IPS-11a (cell line): ENCODE data around the gene DAPK1.

Experiments
- H3K4me3 ChIP-seq: one replicate; pipeline ENCODE4 v1.5.1; 2013; ENCODE audit warnings: low read depth, low read length, control low read depth

The DAPK1 gene

DNA sequence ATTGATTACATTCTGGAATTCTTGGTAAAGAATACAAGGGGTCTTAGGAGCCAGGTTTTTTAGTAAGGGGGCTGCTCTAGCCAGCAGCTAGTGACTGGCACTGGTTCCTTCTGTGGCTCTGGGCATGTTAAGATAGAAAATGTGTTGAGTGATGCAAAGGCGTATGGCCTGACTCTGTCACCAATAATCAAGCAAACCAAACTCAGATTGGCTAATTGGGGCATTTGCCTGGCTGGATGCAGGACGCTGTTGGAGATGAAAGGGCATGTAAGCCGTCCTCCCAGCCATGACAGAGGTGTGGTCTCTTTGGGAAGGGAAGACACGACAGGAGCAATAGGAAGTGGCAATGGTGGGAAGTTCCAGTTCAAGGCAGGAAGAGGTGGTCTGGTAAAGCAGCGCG, 140.6 kb downstream of the DAPK1 start:
- no peak overlapping the region for H3K4me3 ChIP-seq

DNA sequence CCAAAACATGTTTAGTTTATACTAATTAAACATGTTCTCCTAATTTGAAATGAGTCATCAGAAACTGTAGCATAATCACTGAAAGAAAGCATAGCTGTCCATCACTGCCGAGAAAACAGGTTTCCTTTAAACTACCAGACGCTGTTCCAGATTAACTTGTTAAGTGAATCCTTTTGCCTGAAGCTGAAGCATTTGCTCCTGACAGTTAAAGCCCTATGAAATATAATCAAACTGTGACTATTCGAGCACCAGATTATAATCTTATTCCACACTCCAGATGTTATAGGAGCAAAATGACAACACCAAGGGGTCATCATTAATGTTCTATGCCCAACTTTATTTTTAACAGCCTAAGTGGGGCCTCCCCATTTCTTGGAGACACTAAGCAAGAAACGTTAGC, 142.3 kb downstream of the DAPK1 start:
- no peak overlapping the region for H3K4me3 ChIP-seq

DNA sequence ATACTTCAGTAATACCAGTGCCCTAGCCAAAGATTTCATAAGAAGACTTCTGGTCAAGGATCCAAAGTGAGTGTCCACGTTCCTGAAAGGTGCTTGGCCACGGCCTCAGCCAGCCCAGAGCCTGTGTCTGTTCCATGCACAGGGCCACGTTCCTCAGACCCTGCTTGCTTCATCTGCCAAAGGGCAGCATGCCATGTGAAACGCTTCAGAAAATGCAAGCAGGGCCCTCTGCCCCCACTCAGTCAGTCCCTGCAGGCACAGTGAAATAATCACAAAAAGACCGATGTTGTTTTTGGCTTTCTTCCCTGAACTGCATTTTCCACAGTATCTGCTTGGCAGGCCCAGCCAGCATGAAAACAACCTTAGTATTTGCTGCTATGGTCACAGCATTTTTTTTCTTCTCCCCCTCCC, 142.7 kb downstream of the DAPK1 start:
- no peak overlapping the region for H3K4me3 ChIP-seq

DNA sequence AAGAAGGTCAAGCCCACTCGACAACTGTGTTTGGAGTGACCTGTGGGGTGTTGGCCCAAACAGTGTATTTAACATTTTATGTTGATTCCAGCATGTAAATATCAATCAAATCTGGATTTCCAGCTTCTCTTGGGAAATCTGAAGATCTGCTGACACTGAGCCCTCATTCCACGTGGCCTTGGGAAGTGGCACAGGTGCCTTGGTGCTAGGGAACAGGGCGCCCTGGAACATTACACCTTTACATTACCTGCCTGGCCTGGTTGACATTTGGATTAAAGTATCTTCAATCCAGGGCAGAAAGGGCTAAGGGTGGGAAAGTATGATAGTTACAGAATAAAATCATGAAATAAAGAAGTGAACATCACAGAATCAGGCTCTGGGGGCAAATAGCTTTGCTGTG, 143.4 kb downstream of the DAPK1 start:
- no peak overlapping the region for H3K4me3 ChIP-seq

DNA sequence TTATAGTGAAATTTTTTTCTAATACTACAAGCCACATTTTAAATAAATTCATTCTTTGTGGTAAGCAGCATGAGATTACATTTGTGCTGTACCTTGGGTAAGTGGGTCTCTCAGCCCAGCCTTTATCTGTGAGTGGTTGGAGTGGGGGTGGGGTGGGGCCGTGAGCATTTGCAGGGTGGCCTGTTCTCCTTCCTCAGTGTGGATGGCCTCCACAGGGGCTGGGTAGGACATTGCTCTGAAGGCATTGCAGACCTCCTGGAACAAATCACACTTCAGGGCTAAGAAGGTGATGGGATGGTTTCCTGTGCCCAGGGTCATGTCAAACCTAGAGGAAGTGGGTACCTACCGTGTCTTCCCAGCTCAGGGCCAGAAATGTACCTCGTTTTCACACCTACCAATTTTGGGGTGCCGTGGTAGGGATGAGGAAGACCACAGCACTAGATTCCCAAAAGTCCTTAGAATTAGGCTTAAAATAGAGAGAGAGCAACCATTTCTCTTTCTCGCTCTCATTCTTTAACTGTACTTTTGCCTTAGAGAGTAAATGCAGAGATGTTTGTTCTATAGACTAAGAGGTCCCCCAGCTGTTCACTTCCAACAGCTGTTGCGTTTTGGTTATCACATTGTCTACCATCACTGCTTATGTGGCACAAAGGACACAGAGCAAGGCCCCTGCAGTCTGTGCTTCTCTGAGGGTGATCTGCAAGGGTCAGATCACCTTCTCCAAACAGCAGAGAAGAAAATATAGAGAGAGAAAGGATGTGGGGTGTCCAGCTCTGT, 144.9 kb downstream of the DAPK1 start:
- no peak overlapping the region for H3K4me3 ChIP-seq

DNA sequence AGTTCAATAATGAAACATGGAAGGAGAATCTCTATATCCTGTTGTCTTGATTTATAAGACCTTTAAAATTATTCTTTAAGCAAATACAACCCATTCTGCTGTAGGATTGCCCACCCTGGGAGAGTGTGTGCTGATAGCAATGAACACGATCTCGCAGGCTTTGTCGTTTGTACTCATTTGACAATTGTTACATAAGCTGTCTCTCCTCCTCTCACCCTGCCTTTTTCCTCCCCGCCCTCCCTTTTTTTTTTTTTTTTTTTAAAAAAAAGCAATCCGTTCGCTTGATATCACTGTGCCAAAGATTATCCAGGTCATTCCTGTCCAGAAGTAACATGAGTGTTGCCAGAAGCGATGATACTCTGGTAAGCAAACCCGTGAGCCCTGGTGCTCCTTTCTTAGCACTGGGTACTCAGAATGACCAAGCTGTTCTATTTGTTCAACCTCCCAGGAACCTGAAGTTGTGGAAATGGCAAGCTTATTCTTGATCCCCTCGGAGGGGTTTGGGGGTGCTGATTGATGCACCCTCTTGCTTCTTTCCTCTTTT, 145.5 kb downstream of the DAPK1 start:
- no peak overlapping the region for H3K4me3 ChIP-seq

DNA sequence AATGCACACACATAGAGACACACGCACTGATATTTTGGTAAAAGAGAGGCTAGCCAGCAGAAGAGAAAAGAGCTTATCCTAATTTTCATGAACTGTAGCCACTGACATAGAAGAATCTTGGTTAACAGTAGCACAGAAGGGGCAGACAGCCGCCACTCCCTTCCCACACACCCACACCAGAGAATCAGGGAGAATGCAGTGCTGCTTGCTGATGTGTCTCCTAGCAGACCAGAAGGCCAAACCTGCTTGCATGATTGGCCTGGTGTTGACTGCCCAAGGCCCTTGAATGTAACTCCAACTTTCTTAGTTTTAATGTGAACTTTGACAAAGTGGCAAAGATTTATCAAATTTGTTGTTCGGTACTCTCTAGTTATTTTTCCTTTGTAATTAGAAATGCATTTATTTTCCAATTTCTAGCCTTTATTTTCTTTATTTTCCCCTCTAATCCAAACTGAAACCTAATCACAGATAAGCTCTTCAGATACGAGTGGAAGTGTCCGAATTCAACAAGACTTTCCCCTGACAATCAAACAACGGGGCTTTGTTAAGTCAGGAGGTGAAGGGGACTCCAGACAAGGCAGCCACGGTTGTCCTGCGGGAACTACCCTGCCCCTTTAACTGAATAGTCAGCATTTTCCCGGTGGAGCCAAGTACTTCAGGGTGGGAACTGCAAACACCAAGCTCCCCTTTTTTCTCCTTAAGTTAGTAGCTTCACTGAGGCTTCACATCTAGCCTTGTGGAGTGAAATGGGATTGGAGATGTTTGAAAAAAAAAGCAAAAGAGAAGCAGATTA, 146.3 kb downstream of the DAPK1 start:
- H3K4me3 ChIP-seq = no peak overlapping the region

DNA sequence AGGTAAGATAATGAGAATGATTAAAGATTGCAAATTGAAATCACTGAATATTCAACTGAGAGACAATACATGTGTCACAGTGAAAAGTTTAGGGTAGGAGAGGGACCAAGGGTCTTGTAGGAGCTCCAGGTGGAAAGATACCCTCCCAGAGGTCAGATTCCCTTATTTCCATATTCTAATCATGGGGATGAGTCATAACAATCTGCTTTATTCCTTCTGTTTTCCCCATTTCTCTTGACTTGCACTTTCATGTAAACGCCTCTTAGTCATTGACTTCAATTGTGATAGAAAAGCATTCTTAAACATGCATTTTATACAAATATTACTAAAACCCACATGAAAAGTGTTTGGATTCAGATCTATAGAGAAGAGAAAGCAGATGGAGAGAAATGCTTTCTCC, 147.0 kb downstream of the DAPK1 start:
- no peak overlapping the region for H3K4me3 ChIP-seq

DNA sequence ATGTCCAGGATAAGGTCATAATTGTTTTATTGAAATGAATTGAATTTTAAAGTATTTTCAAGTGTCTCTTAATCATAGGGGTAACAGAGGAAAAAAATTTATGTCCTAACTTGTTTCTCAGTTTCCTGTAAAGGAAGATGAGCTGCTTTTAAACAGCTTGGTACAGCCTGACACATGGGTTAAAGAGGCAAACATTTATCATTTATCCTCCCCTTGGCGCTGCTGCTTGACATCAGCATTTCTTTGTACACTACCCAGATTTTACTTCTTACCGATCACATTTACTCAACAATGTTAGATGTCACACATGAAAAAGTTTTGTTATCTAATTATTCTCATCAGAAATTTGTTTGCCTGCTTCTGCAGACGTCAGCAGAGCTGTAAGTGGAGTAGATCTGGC, 148.9 kb downstream of the DAPK1 start:
- H3K4me3 ChIP-seq = no peak overlapping the region

DNA sequence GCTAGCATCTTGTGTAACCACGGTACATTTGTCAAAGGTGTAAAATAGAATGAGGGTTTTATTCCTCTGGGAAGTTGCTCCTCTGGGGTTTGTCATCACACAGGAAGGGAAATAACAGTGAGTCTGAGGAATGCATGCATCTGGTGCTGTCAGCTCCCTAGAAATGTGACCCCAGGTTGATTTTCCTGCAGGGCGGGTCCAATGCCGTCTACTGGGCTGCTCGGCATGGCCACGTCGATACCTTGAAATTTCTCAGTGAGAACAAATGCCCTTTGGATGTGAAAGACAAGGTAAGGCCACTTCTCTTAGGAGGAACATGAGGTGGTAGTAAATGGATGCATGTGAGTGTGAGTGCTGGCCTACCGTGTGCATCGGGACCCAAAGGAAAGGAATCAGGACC, 149.4 kb downstream of the DAPK1 start:
- H3K4me3 ChIP-seq = no peak overlapping the region

DNA sequence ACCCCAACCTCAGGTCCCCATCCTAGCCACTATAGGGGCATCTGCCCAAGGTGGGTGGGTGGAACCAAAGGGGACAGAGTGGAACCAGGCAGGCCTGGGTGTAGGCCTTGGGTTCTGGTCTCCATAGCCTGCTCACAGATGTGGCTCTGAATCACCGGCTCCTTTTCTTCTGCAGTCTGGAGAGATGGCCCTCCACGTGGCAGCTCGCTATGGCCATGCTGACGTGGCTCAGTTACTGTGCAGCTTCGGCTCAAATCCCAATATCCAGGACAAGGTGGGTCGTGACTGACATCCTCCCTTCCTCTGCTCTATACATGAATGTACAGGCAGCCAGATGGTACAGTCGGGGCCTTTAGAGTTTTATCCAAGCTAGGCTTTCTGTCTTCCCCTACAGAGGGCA, 150.9 kb downstream of the DAPK1 start:
- H3K4me3 ChIP-seq = no peak overlapping the region

DNA sequence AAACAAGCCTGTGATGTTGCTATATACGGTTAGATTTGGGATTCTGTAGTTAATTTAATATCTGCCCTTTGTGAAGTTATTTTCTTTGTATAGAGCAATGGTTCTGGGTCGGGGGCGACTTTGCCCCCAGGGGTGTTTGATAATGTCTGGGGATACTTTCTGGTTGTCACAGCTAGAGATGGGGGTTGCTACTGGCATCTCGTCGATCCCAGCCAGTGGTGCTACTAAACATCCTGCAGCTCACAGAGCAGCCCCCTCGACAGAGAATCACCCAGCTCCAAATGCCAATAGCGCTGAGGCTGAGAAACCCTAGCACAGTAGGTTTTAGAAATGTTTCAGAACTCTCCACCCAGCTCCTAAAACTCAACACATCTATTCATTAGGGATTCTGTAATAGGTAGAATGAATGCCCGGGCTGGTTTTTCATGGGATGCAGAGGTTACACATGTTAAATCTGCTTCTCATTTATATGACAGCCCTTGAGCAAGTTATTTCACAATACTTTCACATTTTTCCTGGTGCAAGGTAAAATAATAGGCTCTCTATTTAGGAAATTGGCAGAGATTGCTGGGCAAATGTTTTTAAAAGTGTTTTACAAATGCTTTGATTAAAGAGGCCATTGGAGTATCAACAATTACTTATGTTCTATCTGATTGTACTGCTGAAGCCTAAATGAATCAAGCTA, 153.1 kb downstream of the DAPK1 start:
- no peak overlapping the region for H3K4me3 ChIP-seq

DNA sequence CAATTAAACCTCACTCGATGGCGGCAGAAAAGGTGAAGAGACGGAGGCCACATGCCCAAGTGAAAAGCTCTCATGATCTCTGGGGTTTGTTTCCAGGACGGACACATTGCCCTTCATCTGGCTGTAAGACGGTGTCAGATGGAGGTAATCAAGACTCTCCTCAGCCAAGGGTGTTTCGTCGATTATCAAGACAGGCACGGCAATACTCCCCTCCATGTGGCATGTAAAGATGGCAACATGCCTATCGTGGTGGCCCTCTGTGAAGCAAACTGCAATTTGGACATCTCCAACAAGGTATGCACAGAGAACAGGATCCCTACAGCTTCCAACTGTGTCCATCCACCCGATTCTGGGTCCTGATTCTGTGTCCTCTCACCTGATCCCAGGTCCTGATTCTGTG, 153.8 kb downstream of the DAPK1 start:
- H3K4me3 ChIP-seq = no peak overlapping the region

DNA sequence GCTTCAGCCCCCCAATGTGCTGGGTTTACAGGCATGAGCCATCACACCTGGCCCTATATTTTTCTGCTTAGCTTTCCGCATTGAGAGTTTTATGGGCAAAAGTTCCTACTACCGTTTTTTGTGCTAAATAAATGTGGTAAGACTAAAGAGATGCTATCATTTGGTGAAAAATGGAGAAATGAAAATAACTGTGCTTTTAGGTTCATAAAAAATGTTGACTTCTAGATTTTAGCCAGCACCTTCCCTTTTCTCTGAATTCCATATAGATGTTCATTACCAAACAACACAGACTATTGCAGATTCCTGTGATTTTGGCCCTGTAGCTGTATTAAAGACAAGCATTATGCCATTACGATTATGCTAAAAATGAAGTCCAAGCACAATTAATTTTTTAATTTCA, 156.3 kb downstream of the DAPK1 start:
- no peak overlapping the region for H3K4me3 ChIP-seq

DNA sequence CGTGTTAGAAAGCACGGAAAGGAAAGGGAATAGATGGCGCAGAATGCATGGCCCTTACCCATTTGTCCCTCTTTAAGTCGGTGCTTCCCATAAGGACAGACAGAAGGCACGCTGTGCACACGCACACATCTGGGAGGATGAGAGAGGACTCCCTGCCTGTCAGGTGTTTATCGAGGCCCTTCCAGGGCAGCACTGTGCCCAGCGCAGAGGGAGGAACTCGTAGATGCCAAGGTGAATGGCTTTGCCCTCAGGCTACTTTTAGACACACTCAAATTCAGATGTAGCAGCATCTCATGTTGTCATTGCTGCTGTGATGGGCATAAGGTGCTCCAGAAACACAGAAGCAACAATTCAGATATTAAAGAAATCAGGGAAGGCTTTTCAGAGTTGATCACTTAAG, 158.1 kb downstream of the DAPK1 start:
- H3K4me3 ChIP-seq = no peak overlapping the region

DNA sequence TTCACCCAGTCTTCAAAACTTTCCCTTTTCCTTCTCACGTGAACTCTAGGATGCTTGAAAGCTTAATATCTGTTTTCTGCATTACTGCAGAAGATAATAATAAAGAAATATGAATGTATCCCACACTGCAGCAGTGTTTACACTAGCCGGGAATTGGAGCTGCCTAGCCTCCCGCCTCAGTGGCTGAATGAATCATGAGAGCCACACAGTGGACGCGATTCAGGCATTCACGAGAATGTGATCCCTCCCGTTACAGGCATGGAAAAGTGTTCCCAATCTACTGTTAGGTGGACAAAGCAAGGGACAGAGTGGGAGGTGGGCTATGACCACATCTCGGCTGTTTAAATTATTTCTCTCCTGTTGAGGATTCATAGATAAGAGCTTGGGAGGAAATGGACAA, 158.8 kb downstream of the DAPK1 start:
- no peak overlapping the region for H3K4me3 ChIP-seq

DNA sequence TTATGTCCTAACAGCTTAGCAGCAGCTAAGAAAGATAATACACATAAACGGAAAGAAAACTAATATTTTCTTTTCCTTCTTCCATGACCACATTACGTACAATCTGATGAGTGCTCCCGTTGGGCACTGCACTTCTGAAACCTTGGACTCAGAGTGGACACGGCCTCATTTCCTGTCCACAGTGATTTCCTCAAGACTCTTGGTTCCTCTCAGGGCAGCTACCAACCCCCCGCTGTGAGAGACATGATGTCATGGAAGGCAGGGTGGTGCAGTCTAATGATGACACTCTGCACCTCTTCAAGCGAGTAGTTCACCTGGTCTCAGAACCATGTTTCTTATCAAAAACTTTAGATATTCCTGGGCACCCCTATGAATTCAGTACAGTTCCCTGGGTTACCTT, 159.5 kb downstream of the DAPK1 start:
- no peak overlapping the region for H3K4me3 ChIP-seq

DNA sequence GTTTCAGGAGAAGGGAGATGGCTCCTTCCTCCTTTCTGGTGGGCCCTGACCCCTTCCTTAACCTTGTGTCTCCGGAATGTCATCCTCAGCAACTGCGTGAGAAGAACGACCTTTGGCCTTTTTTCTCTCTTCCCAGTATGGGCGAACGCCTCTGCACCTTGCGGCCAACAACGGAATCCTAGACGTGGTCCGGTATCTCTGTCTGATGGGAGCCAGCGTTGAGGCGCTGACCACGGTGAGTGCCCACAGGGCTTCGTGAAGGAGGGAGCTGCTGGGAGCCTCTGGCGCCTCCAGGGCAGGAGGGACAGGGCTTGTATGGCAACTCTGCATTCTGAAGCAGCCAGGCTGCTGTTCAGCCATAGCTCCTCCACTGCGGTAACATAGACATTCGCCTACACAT, 160.2 kb downstream of the DAPK1 start:
- H3K4me3 ChIP-seq = no peak overlapping the region

DNA sequence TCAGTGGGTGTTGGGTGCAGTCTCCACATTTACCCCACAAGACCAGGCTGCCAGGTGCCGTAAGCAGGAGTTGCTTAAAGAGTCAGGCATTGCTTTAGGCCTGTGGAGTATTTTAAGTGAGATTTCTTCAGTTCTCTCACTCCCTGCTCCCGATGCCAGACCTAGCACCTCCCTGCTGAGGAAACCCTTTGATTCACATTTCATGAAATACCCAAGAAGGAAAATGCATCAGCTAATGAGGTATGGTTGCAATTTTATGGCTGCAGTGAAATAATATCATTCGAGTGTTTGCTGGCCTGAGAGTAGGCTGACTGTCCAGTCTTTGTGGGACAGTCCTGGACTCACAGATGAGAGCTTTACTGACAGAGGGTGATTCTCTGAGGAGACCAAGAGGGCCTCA, 160.8 kb downstream of the DAPK1 start:
- no peak overlapping the region for H3K4me3 ChIP-seq

DNA sequence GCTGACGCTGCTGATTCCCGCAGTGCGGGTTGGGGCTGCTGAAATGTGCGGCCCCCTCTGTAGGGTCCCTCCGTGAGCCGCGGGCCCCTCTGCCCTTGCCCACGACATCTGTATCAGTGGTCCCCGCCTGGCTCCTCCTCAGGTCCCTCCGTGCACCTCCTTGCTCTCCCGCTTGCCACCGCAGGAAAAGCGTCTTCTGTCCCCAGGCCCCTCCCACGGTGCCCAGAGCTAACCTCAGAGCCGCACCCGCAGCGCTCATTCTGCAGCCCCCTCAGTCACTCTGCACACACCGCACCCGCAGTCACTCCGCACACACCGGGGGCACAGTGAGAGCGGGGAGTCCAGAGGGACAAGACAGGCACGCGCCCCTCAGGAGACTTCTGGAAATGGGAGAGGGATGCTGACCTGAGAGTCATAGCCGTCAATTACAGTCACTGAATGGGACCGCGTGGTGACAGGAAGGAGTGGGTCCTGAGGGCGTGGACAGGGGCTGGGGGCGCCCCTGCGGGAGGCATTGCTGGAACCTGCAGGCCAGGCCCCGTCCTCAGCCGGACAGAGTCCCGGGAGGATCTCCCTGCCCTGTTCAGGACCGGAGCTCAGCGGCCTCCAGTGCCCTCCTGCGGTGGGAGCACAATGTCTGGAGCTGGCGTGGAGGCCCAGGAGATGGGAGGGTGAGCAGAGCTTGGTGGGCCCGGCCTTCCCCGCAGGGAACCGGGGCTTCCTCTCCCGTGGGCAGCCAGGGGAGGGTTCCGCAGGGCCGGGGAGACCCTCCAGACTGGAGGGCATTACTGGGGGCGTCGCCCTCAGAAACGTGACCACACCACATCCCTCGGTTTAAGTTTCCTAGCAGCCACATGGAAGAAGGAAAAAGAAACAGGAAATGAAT, 162.1 kb downstream of the DAPK1 start:
- H3K4me3 ChIP-seq = no peak overlapping the region

DNA sequence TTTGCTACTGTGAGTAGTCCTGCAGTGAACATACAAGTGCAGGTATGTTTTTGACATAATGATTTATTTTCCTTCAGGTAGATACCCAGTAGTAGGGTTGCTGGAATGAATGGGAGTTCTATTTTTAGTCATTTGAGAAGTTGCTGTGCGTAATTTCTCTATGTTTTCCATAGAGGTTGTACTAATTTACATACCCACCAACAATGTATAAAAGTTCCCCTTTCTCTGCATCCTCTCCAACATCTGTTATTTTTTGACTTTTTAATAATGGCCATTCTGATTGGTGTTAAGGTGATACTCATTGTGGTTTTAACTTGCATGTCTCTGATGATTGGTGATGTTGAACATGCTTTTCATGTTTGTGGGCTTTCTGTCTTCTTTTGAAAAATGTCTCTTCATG, 163.6 kb downstream of the DAPK1 start:
- H3K4me3 ChIP-seq = no peak overlapping the region
